ENCODE measurements around the gene MEN1.

Gene MEN1

DNA sequence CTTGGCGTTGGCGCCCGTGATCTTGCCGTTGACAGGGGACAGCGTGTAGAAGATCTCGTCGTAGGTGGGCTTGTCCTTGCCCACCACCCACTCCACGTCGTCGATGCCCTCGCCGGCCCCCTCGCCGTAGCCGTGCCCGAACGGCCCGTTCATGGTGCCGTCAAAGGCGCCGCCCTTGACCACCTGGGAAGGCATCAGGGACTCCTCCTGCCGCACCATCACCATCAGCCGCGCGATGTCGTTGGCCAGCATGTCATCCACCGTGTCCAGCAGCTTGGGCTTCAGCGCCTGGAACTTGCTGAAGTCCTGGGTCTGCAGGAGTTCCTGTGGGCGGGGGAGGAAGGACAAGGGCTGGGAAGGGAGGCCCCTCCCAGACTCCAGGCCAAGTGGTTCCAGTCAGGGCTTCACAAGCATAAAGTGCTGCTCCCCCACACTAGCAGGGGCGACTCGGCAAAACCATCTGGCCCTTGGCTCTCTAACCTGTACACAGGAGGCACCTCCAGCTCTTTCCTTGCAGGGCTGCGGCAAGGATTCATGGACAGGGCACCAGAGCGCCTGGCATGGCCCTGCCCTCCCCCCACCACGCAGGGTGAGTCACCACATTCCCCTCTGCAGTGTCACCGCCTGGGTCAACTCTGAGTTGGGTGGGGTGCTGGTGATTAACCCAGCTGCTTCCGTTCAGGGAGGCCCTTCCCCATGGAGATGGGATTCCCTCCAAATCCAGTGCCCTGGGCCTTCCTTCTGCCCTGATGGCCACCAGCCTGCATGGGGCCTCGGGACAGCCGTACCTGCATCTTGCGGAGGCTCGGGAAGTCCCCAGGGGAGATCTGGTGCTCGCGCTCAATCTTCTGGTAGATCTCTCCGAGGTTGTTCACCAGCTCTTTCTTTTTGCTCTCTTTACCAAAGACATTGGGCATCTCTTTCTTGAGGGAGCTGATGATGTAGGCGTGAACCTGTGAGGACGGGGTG, 44.5 kb upstream of the MEN1 start:
- H3K79me2 ChIP-seq (ENCODE audit: insufficient read depth, low read length): no peaks in the 10 kb centered on the region
- H3K27me3 ChIP-seq (ENCODE audit: insufficient read depth, low read length): no peaks in the 10 kb centered on the region
- H3F3A ChIP-seq (ENCODE audit: insufficient read depth, low read length): peaks cover 6% of the 10 kb centered on the region; the same call in 1 of the 2 replicates
- no peaks in the 10 kb centered on the region for H4K20me1 ChIP-seq (ENCODE audit: insufficient read depth, low read length)
- no peak overlapping the region for H3K9ac ChIP-seq (ENCODE audit: low read length)
- no peak for TF ChIP-seq EZH2 (IDR thresholded peaks at IDR 0.05; ENCODE audit: borderline replicate concordance, low read length)
- TF ChIP-seq, protein P1, sequence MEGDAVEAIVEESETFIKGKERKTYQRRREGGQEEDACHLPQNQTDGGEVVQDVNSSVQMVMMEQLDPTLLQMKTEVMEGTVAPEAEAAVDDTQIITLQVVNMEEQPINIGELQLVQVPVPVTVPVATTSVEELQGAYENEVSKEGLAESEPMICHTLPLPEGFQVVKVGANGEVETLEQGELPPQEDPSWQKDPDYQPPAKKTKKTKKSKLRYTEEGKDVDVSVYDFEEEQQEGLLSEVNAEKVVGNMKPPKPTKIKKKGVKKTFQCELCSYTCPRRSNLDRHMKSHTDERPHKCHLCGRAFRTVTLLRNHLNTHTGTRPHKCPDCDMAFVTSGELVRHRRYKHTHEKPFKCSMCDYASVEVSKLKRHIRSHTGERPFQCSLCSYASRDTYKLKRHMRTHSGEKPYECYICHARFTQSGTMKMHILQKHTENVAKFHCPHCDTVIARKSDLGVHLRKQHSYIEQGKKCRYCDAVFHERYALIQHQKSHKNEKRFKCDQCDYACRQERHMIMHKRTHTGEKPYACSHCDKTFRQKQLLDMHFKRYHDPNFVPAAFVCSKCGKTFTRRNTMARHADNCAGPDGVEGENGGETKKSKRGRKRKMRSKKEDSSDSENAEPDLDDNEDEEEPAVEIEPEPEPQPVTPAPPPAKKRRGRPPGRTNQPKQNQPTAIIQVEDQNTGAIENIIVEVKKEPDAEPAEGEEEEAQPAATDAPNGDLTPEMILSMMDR (IDR thresholded peaks at IDR 0.05; ENCODE audit: low read length): no peak
- peak overlapping the region; percentile 98 for H3K27ac ChIP-seq (ENCODE audit: low read depth, low read length, poor library complexity, severe bottlenecking)
- H3K4me1 ChIP-seq (ENCODE audit: insufficient read depth, low read length, severe bottlenecking): peaks cover 80% of the 10 kb centered on the region
- H3K9me2 ChIP-seq (ENCODE audit: low read depth, low read length): no peaks in the 10 kb centered on the region
- H2AFZ ChIP-seq (ENCODE audit: low read length): no peak overlapping the region
- no peak overlapping the region for H3K4me3 ChIP-seq (ENCODE audit: low read depth, low read length, poor library complexity, severe bottlenecking)
- peak overlapping the region; percentile 51; the same call in 1 of the 2 replicates for H3K4me2 ChIP-seq (ENCODE audit: low read length)
- no peaks in the 10 kb centered on the region for H3K9me3 ChIP-seq (ENCODE audit: low read length)
- H3K36me3 ChIP-seq (ENCODE audit: insufficient read depth, low read length): peaks cover 58% of the 10 kb centered on the region

DNA sequence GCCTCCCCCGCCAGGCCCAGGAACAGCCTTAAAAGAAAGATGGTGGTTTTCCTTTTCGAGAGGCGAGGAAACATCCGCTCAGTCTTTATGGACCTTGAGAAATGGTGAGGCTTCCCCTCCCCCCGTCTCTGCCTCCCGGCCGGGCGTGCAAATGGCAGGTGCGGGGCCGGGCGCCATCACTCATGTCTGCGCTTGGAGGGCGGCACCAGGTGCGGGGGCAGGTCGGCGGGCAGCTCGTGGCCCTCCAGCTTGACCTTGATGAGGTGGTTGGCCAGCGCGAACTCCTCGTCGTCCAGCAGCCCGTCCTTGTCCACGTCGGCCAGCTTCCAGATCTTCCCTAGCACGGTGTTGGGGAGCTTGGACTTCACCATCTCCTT, 43.8 kb upstream of the MEN1 start:
- Histone ChIP-seq H3K9ac (ENCODE audit: low read length) (peak overlapping the region; percentile 56), H3K4me3 (ENCODE audit: low read depth, low read length, poor library complexity, severe bottlenecking) (peak overlapping the region; percentile 16), H3K27ac (ENCODE audit: low read depth, low read length, poor library complexity, severe bottlenecking) (peak overlapping the region; percentile 98), H3K4me1 (ENCODE audit: insufficient read depth, low read length, severe bottlenecking) (peaks cover 80% of the 10 kb centered on the region), H3K9me2 (ENCODE audit: low read depth, low read length) (no peaks in the 10 kb centered on the region), H4K20me1 (ENCODE audit: insufficient read depth, low read length) (no peaks in the 10 kb centered on the region), H3K36me3 (ENCODE audit: insufficient read depth, low read length) (peaks cover 54% of the 10 kb centered on the region), H2AFZ (ENCODE audit: low read length) (no peak overlapping the region), H3F3A (ENCODE audit: insufficient read depth, low read length) (peaks cover 6% of the 10 kb centered on the region; the same call in 1 of the 2 replicates), H3K27me3 (ENCODE audit: insufficient read depth, low read length) (no peaks in the 10 kb centered on the region), H3K4me2 (ENCODE audit: low read length) (peak overlapping the region; percentile 51), H3K9me3 (ENCODE audit: low read length) (no peaks in the 10 kb centered on the region), H3K79me2 (ENCODE audit: insufficient read depth, low read length) (no peaks in the 10 kb centered on the region)
- TF ChIP-seq EZH2 (IDR thresholded peaks at IDR 0.05; ENCODE audit: borderline replicate concordance, low read length): no peak
- TF ChIP-seq, protein P1 (IDR thresholded peaks at IDR 0.05; ENCODE audit: low read length): no peak

DNA sequence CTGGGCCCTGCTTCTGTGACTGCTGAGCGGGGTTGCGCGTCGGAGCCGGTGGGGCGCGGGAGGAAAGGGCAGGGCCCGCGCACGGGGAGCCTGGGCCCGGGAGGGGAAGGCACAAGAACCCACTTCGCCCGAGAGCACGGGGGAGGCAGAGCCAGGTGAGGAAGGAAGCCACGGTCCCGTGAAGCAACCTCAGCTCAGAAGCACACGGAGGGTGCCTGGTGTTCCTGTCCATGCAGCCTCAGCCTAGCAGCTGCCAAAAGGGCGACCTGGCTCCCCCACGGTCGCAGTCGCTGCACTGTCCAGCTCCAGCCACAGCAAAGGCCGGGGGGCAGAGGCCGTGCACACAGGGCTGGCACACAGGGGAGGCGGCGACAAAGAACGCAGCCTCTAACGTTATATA, 43.4 kb upstream of the MEN1 start:
- Histone ChIP-seq H3F3A (ENCODE audit: insufficient read depth, low read length) (peaks cover 6% of the 10 kb centered on the region; the same call in 1 of the 2 replicates), H3K79me2 (ENCODE audit: insufficient read depth, low read length) (no peaks in the 10 kb centered on the region), H3K4me1 (ENCODE audit: insufficient read depth, low read length, severe bottlenecking) (peaks cover 80% of the 10 kb centered on the region), H3K27me3 (ENCODE audit: insufficient read depth, low read length) (no peaks in the 10 kb centered on the region), H4K20me1 (ENCODE audit: insufficient read depth, low read length) (no peaks in the 10 kb centered on the region), H3K4me2 (ENCODE audit: low read length) (peak overlapping the region; percentile 51), H3K9ac (ENCODE audit: low read length) (peak overlapping the region; percentile 56), H3K36me3 (ENCODE audit: insufficient read depth, low read length) (peaks cover 50% of the 10 kb centered on the region), H3K9me2 (ENCODE audit: low read depth, low read length) (no peaks in the 10 kb centered on the region), H2AFZ (ENCODE audit: low read length) (no peak overlapping the region), H3K9me3 (ENCODE audit: low read length) (no peaks in the 10 kb centered on the region), H3K27ac (ENCODE audit: low read depth, low read length, poor library complexity, severe bottlenecking) (peak overlapping the region; percentile 98), H3K4me3 (ENCODE audit: low read depth, low read length, poor library complexity, severe bottlenecking) (peak overlapping the region; percentile 16)
- no peak for TF ChIP-seq EZH2 (IDR thresholded peaks at IDR 0.05; ENCODE audit: borderline replicate concordance, low read length)
- TF ChIP-seq, protein P1 (IDR thresholded peaks at IDR 0.05; ENCODE audit: low read length): no peak

Data from OCI-LY1 (cell line).